OCI-LY7 (cell line): ENCODE measurements around the gene SRCAP.

ENCODE experiments used
- CTCF ChIP-seq: fragments of 200-600 bp; sonication (generic); conservative IDR thresholded peaks from 2 replicates; pipeline ENCODE4 v1.5.1; 2014; ENCODE audit warnings: mild to moderate bottlenecking, antibody characterized with exemption, low read length, moderate library complexity, mixed read lengths
- EZH2phosphoT487 ChIP-seq: fragments of 200-600 bp; sonication (generic); IDR thresholded peaks from 2 replicates; pipeline ENCODE4 v1.6.1; 2018; ENCODE audit warnings: low read depth, borderline replicate concordance, mild to moderate bottlenecking, mixed run types, antibody characterized with exemption, low read length, moderate library complexity, mixed read lengths

DNA sequence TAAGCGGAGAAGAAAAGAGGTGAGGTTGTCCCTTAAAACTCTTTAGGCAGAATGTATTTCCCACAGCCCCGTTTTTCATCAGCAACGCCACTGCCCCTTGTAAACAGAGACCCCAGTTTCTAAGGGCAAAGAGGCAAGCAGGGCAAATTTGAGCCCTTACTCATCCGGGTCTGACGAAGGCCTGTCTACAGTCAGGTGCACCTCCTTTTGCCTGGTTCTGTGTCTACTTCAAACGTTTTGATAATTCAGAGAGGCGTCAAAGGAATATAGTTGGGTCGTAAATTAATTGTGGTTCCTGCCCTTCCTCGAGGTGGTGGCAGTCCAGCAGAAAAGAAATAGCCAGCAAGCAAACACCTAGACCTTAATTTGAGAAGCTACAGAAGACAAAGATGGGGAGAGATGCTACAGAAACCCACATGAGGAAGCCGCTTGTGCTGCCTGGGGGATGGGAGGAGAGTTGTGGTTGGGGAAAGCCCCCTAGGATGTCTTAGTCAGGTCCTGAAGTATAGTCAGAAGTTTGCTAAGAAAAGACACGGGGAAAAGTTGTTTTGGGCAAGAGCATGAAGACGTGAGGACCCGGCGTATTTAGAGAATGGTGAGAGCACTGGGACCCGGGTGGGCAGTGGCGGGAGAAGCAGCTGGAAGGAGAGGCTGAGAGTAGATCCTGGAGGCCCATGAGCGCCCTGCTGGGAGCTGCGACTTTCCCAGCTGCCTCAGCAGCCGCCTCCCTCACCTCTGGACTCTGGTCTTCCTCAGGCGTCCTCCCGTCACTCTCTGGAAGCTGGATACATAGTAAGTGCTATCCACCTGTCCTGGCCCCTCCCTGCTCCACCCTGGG lies 38.3 kb upstream of the SRCAP start:
- no peak; the same call in 1 of the 2 replicates for TF ChIP-seq CTCF
- no peak for TF ChIP-seq EZH2phosphoT487
